GM23338 (cell line): ENCODE measurements around the gene SESN3. TPM values are rescaled to one million over a fixed set of nuclear protein-coding genes. Genes with fewer than 3 reads are reported as not detected.

Source experiments
- ATAC-seq: fragments of 200-7000 bp; cut with Tn5 transposase; 3 replicates; pipeline ENCODE4 v1.9.1; 2020
- DNase-seq: peaks from one replicate; pipeline ENCODE4 v3.0.0-alpha.2; 2015; ENCODE audit warnings: low spot score
- H2AFZ ChIP-seq: fragments of 200-600 bp; sonication (generic); 2 replicates; pipeline ENCODE4 v1.8.0; 2016; ENCODE audit warnings: antibody characterized with exemption, mild to moderate bottlenecking, moderate library complexity
- H3F3A ChIP-seq: fragments of 200-600 bp; sonication (generic); replicated peaks from 2 replicates; pipeline ENCODE4 v1.8.0; 2017; ENCODE audit warnings: antibody characterized with exemption, mixed run types, low read depth
- H3K27ac ChIP-seq: fragments of 200-600 bp; sonication (generic); 2 replicates; pipeline ENCODE4 v1.6.1; 2016; ENCODE audit warnings: low read depth
- H3K27me3 ChIP-seq: fragments of 200-600 bp; sonication (generic); 2 replicates; pipeline ENCODE4 v1.8.0; 2016; ENCODE audit warnings: mild to moderate bottlenecking, mixed run types, moderate library complexity; ENCODE audit not compliant: insufficient read depth
- H3K36me3 ChIP-seq: fragments of 200-600 bp; sonication (generic); 2 replicates; pipeline ENCODE4 v1.8.0; 2016; ENCODE audit warnings: mild to moderate bottlenecking; ENCODE audit not compliant: insufficient read depth
- H3K4me1 ChIP-seq: fragments of 200-600 bp; sonication (generic); 2 replicates; pipeline ENCODE4 v1.8.0; 2016; ENCODE audit warnings: mild to moderate bottlenecking, moderate library complexity; ENCODE audit not compliant: insufficient read depth
- H3K4me2 ChIP-seq: fragments of 200-600 bp; sonication (generic); 2 replicates; pipeline ENCODE4 v1.7.1; 2017; ENCODE audit warnings: mixed run types
- H3K4me3 ChIP-seq: fragments of 200-600 bp; sonication (generic); 2 replicates; pipeline ENCODE4 v1.6.1; 2016; ENCODE audit warnings: mixed run types
- H3K79me2 ChIP-seq: fragments of 200-600 bp; sonication (generic); replicated peaks from 2 replicates; pipeline ENCODE4 v1.8.0; 2017; ENCODE audit warnings: mild to moderate bottlenecking; ENCODE audit not compliant: insufficient read depth
- H3K9me2 ChIP-seq: fragments of 200-600 bp; sonication (generic); 2 replicates; pipeline ENCODE4 v1.8.0; 2017; ENCODE audit not compliant: insufficient read depth
- H4K20me1 ChIP-seq: fragments of 200-600 bp; sonication (generic); replicated peaks from 2 replicates; pipeline ENCODE4 v1.8.0; 2017; ENCODE audit warnings: mild to moderate bottlenecking; ENCODE audit not compliant: insufficient read depth
- H3K27ac Mint-ChIP-seq: 2 replicates; pipeline ENCODE4 v1.8.0; 2020; ENCODE audit warnings: inconsistent platforms, mild to moderate bottlenecking, moderate library complexity, mixed read lengths
- H3K27me3 Mint-ChIP-seq: 3 replicates; pipeline ENCODE4 v1.8.0; 2022; ENCODE audit warnings: low read depth, mild to moderate bottlenecking, moderate library complexity, mixed read lengths, inconsistent platforms; ENCODE audit not compliant: insufficient read depth, poor library complexity
- H3K36me3 Mint-ChIP-seq: 3 replicates; pipeline ENCODE4 v1.8.0; 2021; ENCODE audit warnings: low read depth, mild to moderate bottlenecking, inconsistent platforms, moderate library complexity, mixed read lengths
- H3K4me1 Mint-ChIP-seq: 3 replicates; pipeline ENCODE4 v1.8.0; 2020; ENCODE audit warnings: mild to moderate bottlenecking, inconsistent platforms, mixed read lengths
- H3K4me3 Mint-ChIP-seq: 3 replicates; pipeline ENCODE4 v1.8.0; 2021; ENCODE audit warnings: moderate library complexity, mild to moderate bottlenecking, inconsistent platforms, mixed read lengths
- H3K9me3 Mint-ChIP-seq: 3 replicates; pipeline ENCODE4 v1.8.0; 2020; ENCODE audit warnings: moderate library complexity, mild to moderate bottlenecking, inconsistent platforms, mixed read lengths
- CREB1 ChIP-seq: fragments of 250-450 bp; sonication (Bioruptor Pico); IDR thresholded peaks from 2 replicates; pipeline ENCODE4 v1.5.0; 2020; ENCODE audit warnings: low read depth, mild to moderate bottlenecking, moderate library complexity
- ETS1 ChIP-seq: IDR thresholded peaks from 2 replicates; pipeline ENCODE4 v1.6.1; 2016; ENCODE audit warnings: antibody characterized with exemption
- EZH2 ChIP-seq: fragments of 200-600 bp; sonication (generic); IDR thresholded peaks from one replicate; pipeline ENCODE4 v1.8.0; 2017; ENCODE audit warnings: antibody characterized with exemption, mild to moderate bottlenecking, low read depth; ENCODE audit not compliant: unreplicated experiment
- EZH2phosphoT487 ChIP-seq: fragments of 200-600 bp; sonication (generic); IDR thresholded peaks from one replicate; pipeline ENCODE4 v1.8.1; 2018; ENCODE audit warnings: antibody characterized with exemption; ENCODE audit not compliant: unreplicated experiment
- JUNB ChIP-seq: IDR thresholded peaks from one replicate; pipeline ENCODE4 v1.6.1; 2016; ENCODE audit warnings: antibody characterized with exemption; ENCODE audit not compliant: unreplicated experiment
- NANOG ChIP-seq: IDR thresholded peaks from 2 replicates; pipeline ENCODE4 v1.6.1; 2016; ENCODE audit warnings: antibody characterized with exemption, borderline replicate concordance
- POLR2AphosphoS5 ChIP-seq: IDR thresholded peaks from 2 replicates; pipeline ENCODE4 v1.6.1; 2016; ENCODE audit warnings: antibody characterized with exemption, low read depth
- REST ChIP-seq: IDR thresholded peaks from one replicate; pipeline ENCODE4 v1.6.1; 2018; ENCODE audit warnings: antibody characterized with exemption; ENCODE audit not compliant: unreplicated experiment
- ZNF114 ChIP-seq: fragments of 250-450 bp; sonication (Bioruptor Pico); IDR thresholded peaks from 2 replicates; pipeline ENCODE4 v1.5.0; 2020; ENCODE audit warnings: mild to moderate bottlenecking, moderate library complexity
- ZNF331 ChIP-seq: fragments of 250-450 bp; sonication (Bioruptor Pico); IDR thresholded peaks from 2 replicates; pipeline ENCODE4 v1.5.0; 2020; ENCODE audit warnings: low read depth, mild to moderate bottlenecking, moderate library complexity
- ZNF462 ChIP-seq: fragments of 250-450 bp; sonication (Bioruptor Pico); IDR thresholded peaks from 2 replicates; pipeline ENCODE4 v1.5.0; 2020; ENCODE audit warnings: mild to moderate bottlenecking, moderate library complexity
- polyA plus RNA-seq: library from polyadenylated mRNA; unstranded; fragments of >200 nt; fragmentation: Nextera tagmentation; extraction: Ambion mirVana; gene quantifications from 2 replicates; pipeline ENCODE4 v1.2.1, GENCODE V29; 2016
- total RNA-seq: library from RNA; depleted of rRNA; stranded (reverse); fragments of >200 nt; shearing (Covaris generic); gene quantifications from 2 replicates; pipeline ENCODE4 v1.2.3, GENCODE V29; 2014

The SESN3 gene
- total and polyA plus RNA-seq, 2 experiments from 2014 or later, result 5.5 to 30.5 TPM

GRCh38 chr11:95128602-95129001, 102.4 kb downstream of the SESN3 start:
- Histone ChIP-seq H3K4me1 (no peaks in the 10 kb centered on the region), H3K27me3 (no peaks in the 10 kb centered on the region), H3K27ac (no peak overlapping the region), H4K20me1 (no peaks in the 10 kb centered on the region), H3K9me2 (no peaks in the 10 kb centered on the region), H3K4me3 (no peak overlapping the region), H3K36me3 (no peaks in the 10 kb centered on the region), H3K79me2 (no peaks in the 10 kb centered on the region), H3K4me2 (no peak overlapping the region), H2AFZ (no peak overlapping the region), H3F3A (no peaks in the 10 kb centered on the region)
- no peaks in the 10 kb centered on the region for H3K9me3 Mint-ChIP-seq
- ATAC-seq (no peak), DNase-seq (no peak)
- no peak overlapping the region for H3K4me3 Mint-ChIP-seq
- H3K27me3 Mint-ChIP-seq, result peaks cover 2% of the 10 kb centered on the region
- no peak overlapping the region for H3K27ac Mint-ChIP-seq
- H3K4me1 Mint-ChIP-seq, result no peaks in the 10 kb centered on the region
- no peaks in the 10 kb centered on the region for H3K36me3 Mint-ChIP-seq
- no peak for TF ChIP-seq ZNF114 (CRISPR knock-in tag)

GRCh38 chr11:95123556-95123955, 107.4 kb downstream of the SESN3 start:
- DNase-seq (no peak), ATAC-seq (no peak)
- Histone ChIP-seq H3F3A (no peaks in the 10 kb centered on the region), H2AFZ (no peak overlapping the region), H4K20me1 (no peaks in the 10 kb centered on the region), H3K4me3 (no peak overlapping the region), H3K36me3 (no peaks in the 10 kb centered on the region), H3K9me2 (0 out of 2 replicates have a peak, but pooled peaks cover 4% of the 10 kb centered on the region), H3K27ac (no peak overlapping the region), H3K4me2 (no peak overlapping the region), H3K4me1 (no peaks in the 10 kb centered on the region), H3K27me3 (no peaks in the 10 kb centered on the region), H3K79me2 (no peaks in the 10 kb centered on the region)
- Mint-ChIP-seq H3K9me3 (no peaks in the 10 kb centered on the region), H3K27me3 (no peaks in the 10 kb centered on the region), H3K36me3 (no peaks in the 10 kb centered on the region), H3K4me3 (no peak overlapping the region), H3K27ac (no peak overlapping the region), H3K4me1 (no peaks in the 10 kb centered on the region)
- TF ChIP-seq CREB1 (CRISPR knock-in tag) (no peak), ZNF331 (CRISPR knock-in tag) (no peak), POLR2AphosphoS5 (no peak), EZH2phosphoT487 (no peak), NANOG (no peak), REST (no peak), JUNB (no peak), ZNF462 (CRISPR knock-in tag) (no peak), EZH2 (no peak), ETS1 (no peak)
